HepG2 (cell line): ENCODE data around the gene MFSD11. TPM values are rescaled to one million over a fixed set of nuclear protein-coding genes. Genes with fewer than 3 reads are reported as not detected.
A peak's percentile ranks its signal among the peaks of the same experiment; 100 is the strongest.

Source experiments
- ASH2L ChIP-seq: fragments of 300-600, 200-600 bp; sonication (generic); IDR thresholded peaks from 2 replicates; pipeline ENCODE4 v1.7.0; 2017; ENCODE audit warnings: low read depth, mild to moderate bottlenecking, moderate library complexity, mixed read lengths, low read length; ENCODE audit not compliant: insufficient read length
- GATA4 ChIP-seq: sonication (generic); IDR thresholded peaks from 2 replicates; pipeline ENCODE4 v1.6.1; 2016; ENCODE audit warnings: antibody characterized with exemption, low read depth, borderline replicate concordance
- IKZF4 ChIP-seq: sonication (generic); formaldehyde crosslinking; IDR thresholded peaks from 2 replicates; pipeline ENCODE4 v1.5.1; 2020; ENCODE audit warnings: borderline replicate concordance, mild to moderate bottlenecking, low read depth, missing genetic modification reagents; ENCODE audit errors: not compliant biosample characterization
- NR3C1 ChIP-seq: sonication (generic); formaldehyde crosslinking; IDR thresholded peaks from 2 replicates; pipeline ENCODE4 v1.4.0; 2020; ENCODE audit warnings: missing genetic modification reagents
- SP5 ChIP-seq: IDR thresholded peaks from 2 replicates; pipeline ENCODE4 v1.6.1; 2016; ENCODE audit warnings: low read depth, borderline replicate concordance
- ZNF407 ChIP-seq: sonication (generic); formaldehyde crosslinking; IDR thresholded peaks from one replicate; pipeline ENCODE4 v1.5.1; 2020; ENCODE audit warnings: mild to moderate bottlenecking, missing genetic modification reagents; ENCODE audit errors: not compliant biosample characterization
- ZNF670 ChIP-seq: sonication (generic); formaldehyde crosslinking; IDR thresholded peaks from 2 replicates; pipeline ENCODE4 v1.8.0; 2022; ENCODE audit warnings: mild to moderate bottlenecking, missing genetic modification reagents, borderline replicate concordance
- polyA plus RNA-seq, 8 experiments: library from polyadenylated mRNA; depleted of rRNA in 3 of 8; stranded (reverse) in 7 of 8; unstranded in 1 of 8; fragments of >200 nt; fragmentation: Illumina TruSeq in 4 of 8; extraction: Trizol in 4 of 8; gene quantifications; 2 replicates each; pipeline versions ENCODE4 v1.2.1 to v1.2.3, GENCODE V29; 2011 to 2016; ENCODE audit warnings: low read depth in 4 of 8, missing spikeins in 1 of 8, mixed read lengths in 1 of 8; ENCODE audit not compliant: insufficient read depth in 1 of 8
- total RNA-seq, 5 experiments: library from RNA; depleted of rRNA; stranded (reverse); fragments of >200 nt; fragmentation: Illumina TruSeq; extraction: Trizol; gene quantifications; 2 replicates each; pipeline ENCODE4 v1.2.3, GENCODE V29; 2016; ENCODE audit warnings: low read depth in 1 of 5
- TF ChIP-seq, protein P1 (sequence below): sonication (generic); formaldehyde crosslinking; IDR thresholded peaks from 2 replicates; pipeline ENCODE4 v1.4.0; 2020; ENCODE audit warnings: mild to moderate bottlenecking, missing genetic modification reagents
- TF ChIP-seq, protein P2 (sequence below): sonication (generic); IDR thresholded peaks from 2 replicates; pipeline ENCODE4 v1.6.1; 2016; ENCODE audit warnings: low read depth, borderline replicate concordance
- TF ChIP-seq, protein P3 (sequence below): sonication (generic); formaldehyde crosslinking; IDR thresholded peaks from 2 replicates; pipeline ENCODE4 v1.8.0; 2022; ENCODE audit warnings: missing genetic modification reagents, mild to moderate bottlenecking, inconsistent platforms, borderline replicate concordance

The MFSD11 gene
- total and polyA plus RNA-seq, 2 of the 13 experiments (the other 11 are each of a cell fraction or from before 2014, with no cell fraction given) = 26.1 to 36.3 TPM

- TF ChIP-seq ZNF407 (CRISPR knock-in tag) (peak; percentile 86), IKZF4 (CRISPR knock-in tag) (peak; percentile 1), ZNF670 (CRISPR knock-in tag) (peak; percentile 74; the same call in 1 of the 2 replicates), SP5 (CRISPR knock-in tag) (0 out of 2 replicates have a peak, but pooled peaks have one; percentile 35), ASH2L (peak; percentile 14), NR3C1 (CRISPR knock-in tag) (0 out of 2 replicates have a peak, but pooled peaks have one; percentile 4), GATA4 (0 out of 2 replicates have a peak, but pooled peaks have one; percentile 15)
- TF ChIP-seq, protein P1, sequence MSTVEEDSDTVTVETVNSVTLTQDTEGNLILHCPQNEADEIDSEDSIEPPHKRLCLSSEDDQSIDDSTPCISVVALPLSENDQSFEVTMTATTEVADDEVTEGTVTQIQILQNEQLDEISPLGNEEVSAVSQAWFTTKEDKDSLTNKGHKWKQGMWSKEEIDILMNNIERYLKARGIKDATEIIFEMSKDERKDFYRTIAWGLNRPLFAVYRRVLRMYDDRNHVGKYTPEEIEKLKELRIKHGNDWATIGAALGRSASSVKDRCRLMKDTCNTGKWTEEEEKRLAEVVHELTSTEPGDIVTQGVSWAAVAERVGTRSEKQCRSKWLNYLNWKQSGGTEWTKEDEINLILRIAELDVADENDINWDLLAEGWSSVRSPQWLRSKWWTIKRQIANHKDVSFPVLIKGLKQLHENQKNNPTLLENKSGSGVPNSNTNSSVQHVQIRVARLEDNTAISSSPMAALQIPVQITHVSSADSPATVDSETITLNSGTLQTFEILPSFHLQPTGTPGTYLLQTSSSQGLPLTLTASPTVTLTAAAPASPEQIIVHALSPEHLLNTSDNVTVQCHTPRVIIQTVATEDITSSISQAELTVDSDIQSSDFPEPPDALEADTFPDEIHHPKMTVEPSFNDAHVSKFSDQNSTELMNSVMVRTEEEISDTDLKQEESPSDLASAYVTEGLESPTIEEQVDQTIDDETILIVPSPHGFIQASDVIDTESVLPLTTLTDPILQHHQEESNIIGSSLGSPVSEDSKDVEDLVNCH (CRISPR knock-in tag) = 0 out of 2 replicates have a peak, but pooled peaks have one; percentile 21
- TF ChIP-seq, protein P2, sequence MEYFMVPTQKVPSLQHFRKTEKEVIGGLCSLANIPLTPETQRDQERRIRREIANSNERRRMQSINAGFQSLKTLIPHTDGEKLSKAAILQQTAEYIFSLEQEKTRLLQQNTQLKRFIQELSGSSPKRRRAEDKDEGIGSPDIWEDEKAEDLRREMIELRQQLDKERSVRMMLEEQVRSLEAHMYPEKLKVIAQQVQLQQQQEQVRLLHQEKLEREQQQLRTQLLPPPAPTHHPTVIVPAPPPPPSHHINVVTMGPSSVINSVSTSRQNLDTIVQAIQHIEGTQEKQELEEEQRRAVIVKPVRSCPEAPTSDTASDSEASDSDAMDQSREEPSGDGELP = 0 out of 2 replicates have a peak, but pooled peaks have one; percentile 13
- TF ChIP-seq, protein P3, sequence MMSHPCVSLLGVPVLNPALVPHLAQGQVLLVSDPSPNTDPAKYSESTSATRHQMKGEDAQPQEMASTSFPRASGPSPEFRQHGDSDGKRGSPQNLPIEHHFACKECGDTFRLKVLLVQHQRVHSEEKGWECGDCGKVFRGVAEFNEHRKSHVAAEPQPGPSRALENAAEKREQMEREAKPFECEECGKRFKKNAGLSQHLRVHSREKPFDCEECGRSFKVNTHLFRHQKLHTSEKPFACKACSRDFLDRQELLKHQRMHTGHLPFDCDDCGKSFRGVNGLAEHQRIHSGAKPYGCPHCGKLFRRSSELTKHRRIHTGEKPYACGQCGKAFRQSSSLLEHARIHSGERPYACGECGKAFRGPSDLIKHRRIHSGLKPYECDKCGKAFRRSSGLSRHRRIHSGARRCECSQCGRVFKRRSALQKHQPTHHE (CRISPR knock-in tag) = peak; percentile 51; the same call in 1 of the 2 replicates
These were observed 12.2 kb upstream of the MFSD11 start (continued) for GRCh38 chr17:76725580-76726230.
